K562 (cell line): ENCODE measurements around the gene A1BG. TPM values are rescaled to one million over a fixed set of nuclear protein-coding genes. Genes with fewer than 3 reads are reported as not detected.

Experiments
- C11orf30 ChIP-seq: fragments of 450-650 bp; IDR thresholded peaks from 2 replicates; pipeline ENCODE4 v1.6.1; 2016; ENCODE audit warnings: low read depth, mild to moderate bottlenecking
- EGR1 ChIP-seq: fragments of 450-650 bp; conservative IDR thresholded peaks from 2 replicates; pipeline ENCODE4 v1.6.1; 2017; ENCODE audit warnings: mild to moderate bottlenecking
- ELF1 ChIP-seq: fragments of 200-800 bp; sonication (Bioruptor generic); IDR thresholded peaks from 2 replicates; pipeline ENCODE4 v1.6.1; 2016; ENCODE audit warnings: missing genetic modification characterization, missing compliant biosample characterization
- FOXJ3 ChIP-seq: sonication (generic); formaldehyde crosslinking; IDR thresholded peaks from 2 replicates; pipeline ENCODE4 v1.4.0; 2020; ENCODE audit warnings: mild to moderate bottlenecking, missing genetic modification reagents
- NFYB ChIP-seq: IDR thresholded peaks from 2 replicates; pipeline ENCODE4 v1.6.1; 2011; ENCODE audit warnings: mild to moderate bottlenecking, moderate library complexity; ENCODE audit not compliant: insufficient read length; ENCODE audit errors: extremely low read depth
- NR3C1 ChIP-seq: sonication (generic); formaldehyde crosslinking; IDR thresholded peaks from 2 replicates; pipeline ENCODE4 v1.8.1; 2022; ENCODE audit warnings: missing genetic modification reagents
- TGIF2 ChIP-seq: sonication (generic); formaldehyde crosslinking; IDR thresholded peaks from 2 replicates; pipeline ENCODE4 v1.8.1; 2022; ENCODE audit warnings: mild to moderate bottlenecking, missing genetic modification reagents, moderate library complexity
- polyA plus RNA-seq, 8 experiments: library from polyadenylated mRNA; depleted of rRNA in 4 of 8; stranded (reverse) in 5 of 8; unstranded in 3 of 8; fragments of >200 nt; fragmentation: Nextera tagmentation in 2 of 8; fragmentation: Illumina TruSeq in 1 of 8; extraction: Ambion mirVana in 2 of 8; extraction: Trizol in 1 of 8; gene quantifications; 2 replicates each; pipeline versions ENCODE4 v1.2.1 to v1.2.3, GENCODE V29; 2011 to 2014; ENCODE audit warnings: inconsistent platforms in 1 of 8, missing spikeins in 1 of 8
- total RNA-seq, 7 experiments: library from RNA; depleted of rRNA in 6 of 7; stranded (reverse); fragments of >200 nt in 6 of 7; fragmentation: Illumina TruSeq in 2 of 7; extraction: Trizol in 2 of 7; gene quantifications; 2 replicates each; pipeline versions ENCODE4 v1.2.1 to v1.2.3, GENCODE V29; 2011 to 2021; ENCODE audit warnings: low replicate concordance in 1 of 7
- TF ChIP-seq, protein P1 (sequence below), 2 experiments: fragments of 450-650 bp; IDR thresholded peaks; 2 replicates each; pipeline ENCODE4 v1.6.1; 2018; ENCODE audit warnings: mild to moderate bottlenecking in 2 of 2, low read depth in 1 of 2; ENCODE audit not compliant: partially characterized antibody in 2 of 2
- TF ChIP-seq, protein P2 (sequence below): fragments of 250-450 bp; sonication (Bioruptor Pico); IDR thresholded peaks from 2 replicates; pipeline ENCODE4 v1.4.0; 2020
- TF ChIP-seq, protein P3 (sequence below): fragments of 450-650 bp; IDR thresholded peaks from 2 replicates; pipeline ENCODE4 v1.6.1; 2016
- TF ChIP-seq, protein P4 (sequence below), 2 experiments: fragments of 450-650 bp; conservative IDR thresholded peaks; 2 replicates each; pipeline ENCODE4 v1.6.1; 2017; ENCODE audit warnings: mild to moderate bottlenecking in 2 of 2, moderate library complexity in 2 of 2
- TF ChIP-seq, protein P5 (sequence below): fragments of 450-650 bp; IDR thresholded peaks from 2 replicates; pipeline ENCODE4 v1.6.1; 2017; ENCODE audit warnings: antibody characterized with exemption, mild to moderate bottlenecking
- TF ChIP-seq, protein P6 (sequence below): fragments of 250-450 bp; sonication (Bioruptor Pico); IDR thresholded peaks from 2 replicates; pipeline ENCODE4 v1.8.0; 2021; ENCODE audit warnings: borderline replicate concordance, mild to moderate bottlenecking, moderate library complexity; ENCODE audit not compliant: poor library complexity, severe bottlenecking

Gene A1BG
- total and polyA plus RNA-seq, 9 of the 15 experiments (the other 6 are each of a cell fraction or from before 2014, with no cell fraction given), result 0.10 to 19.8 (median 2.6) TPM

DNA sequence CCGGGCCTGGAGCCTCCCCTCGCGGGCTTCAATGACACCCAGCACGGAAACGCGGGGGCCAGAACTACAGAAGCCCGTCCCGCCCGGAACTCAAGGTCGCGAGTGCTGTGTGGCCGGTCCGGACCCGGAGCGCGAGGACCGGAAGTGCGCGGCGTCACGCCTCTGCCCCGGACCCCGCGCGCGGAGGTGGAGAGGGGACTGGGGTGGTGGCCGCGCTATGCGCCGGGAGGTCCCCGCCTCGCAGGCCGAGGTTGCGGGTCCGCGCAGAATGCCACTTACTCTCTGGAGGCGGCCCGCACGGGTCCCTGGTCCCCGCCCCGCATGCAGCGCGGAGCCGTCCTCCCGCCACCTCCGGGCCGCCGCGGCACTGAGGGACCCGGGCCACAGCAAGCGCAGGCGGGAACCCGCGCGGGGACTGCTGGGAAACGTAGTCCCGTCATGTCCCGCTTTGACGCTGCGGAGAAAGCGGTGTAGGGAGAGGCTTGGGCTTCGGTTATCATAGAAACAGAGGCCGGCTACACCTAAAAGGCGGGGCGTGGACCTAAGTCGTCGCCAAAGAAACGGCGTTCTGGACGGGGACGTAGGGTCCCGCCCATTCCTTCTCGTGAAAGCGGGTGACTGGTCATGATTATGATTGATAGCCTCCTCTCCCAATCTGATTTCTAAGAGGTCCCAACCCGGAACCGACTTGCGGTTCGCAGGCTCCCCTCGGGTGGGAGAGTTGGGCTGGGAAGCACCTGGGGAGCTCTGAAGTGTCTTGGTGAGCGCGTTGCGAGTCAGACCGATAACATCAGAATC lies 27.6 kb upstream of the A1BG start, which contains the start of gene ZNF837 (continued):
- TF ChIP-seq, protein P1, sequence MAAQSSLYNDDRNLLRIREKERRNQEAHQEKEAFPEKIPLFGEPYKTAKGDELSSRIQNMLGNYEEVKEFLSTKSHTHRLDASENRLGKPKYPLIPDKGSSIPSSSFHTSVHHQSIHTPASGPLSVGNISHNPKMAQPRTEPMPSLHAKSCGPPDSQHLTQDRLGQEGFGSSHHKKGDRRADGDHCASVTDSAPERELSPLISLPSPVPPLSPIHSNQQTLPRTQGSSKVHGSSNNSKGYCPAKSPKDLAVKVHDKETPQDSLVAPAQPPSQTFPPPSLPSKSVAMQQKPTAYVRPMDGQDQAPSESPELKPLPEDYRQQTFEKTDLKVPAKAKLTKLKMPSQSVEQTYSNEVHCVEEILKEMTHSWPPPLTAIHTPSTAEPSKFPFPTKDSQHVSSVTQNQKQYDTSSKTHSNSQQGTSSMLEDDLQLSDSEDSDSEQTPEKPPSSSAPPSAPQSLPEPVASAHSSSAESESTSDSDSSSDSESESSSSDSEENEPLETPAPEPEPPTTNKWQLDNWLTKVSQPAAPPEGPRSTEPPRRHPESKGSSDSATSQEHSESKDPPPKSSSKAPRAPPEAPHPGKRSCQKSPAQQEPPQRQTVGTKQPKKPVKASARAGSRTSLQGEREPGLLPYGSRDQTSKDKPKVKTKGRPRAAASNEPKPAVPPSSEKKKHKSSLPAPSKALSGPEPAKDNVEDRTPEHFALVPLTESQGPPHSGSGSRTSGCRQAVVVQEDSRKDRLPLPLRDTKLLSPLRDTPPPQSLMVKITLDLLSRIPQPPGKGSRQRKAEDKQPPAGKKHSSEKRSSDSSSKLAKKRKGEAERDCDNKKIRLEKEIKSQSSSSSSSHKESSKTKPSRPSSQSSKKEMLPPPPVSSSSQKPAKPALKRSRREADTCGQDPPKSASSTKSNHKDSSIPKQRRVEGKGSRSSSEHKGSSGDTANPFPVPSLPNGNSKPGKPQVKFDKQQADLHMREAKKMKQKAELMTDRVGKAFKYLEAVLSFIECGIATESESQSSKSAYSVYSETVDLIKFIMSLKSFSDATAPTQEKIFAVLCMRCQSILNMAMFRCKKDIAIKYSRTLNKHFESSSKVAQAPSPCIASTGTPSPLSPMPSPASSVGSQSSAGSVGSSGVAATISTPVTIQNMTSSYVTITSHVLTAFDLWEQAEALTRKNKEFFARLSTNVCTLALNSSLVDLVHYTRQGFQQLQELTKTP (IDR thresholded peaks at IDR 0.05; ENCODE audit: low read depth in 1 of 2, partially characterized antibody in 2 of 2), result peak in 1 of 2 experiments; percentile 58
- TF ChIP-seq TGIF2 (CRISPR knock-in tag), result peak; percentile 71; the same call in 1 of the 2 replicates
- TF ChIP-seq, protein P2, sequence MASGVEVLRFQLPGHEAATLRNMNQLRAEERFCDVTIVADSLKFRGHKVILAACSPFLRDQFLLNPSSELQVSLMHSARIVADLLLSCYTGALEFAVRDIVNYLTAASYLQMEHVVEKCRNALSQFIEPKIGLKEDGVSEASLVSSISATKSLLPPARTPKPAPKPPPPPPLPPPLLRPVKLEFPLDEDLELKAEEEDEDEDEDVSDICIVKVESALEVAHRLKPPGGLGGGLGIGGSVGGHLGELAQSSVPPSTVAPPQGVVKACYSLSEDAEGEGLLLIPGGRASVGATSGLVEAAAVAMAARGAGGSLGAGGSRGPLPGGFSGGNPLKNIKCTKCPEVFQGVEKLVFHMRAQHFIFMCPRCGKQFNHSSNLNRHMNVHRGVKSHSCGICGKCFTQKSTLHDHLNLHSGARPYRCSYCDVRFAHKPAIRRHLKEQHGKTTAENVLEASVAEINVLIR (CRISPR knock-in tag), result peak; percentile 78
- peak; percentile 94 for TF ChIP-seq ELF1 (tag)
- TF ChIP-seq, protein P3, sequence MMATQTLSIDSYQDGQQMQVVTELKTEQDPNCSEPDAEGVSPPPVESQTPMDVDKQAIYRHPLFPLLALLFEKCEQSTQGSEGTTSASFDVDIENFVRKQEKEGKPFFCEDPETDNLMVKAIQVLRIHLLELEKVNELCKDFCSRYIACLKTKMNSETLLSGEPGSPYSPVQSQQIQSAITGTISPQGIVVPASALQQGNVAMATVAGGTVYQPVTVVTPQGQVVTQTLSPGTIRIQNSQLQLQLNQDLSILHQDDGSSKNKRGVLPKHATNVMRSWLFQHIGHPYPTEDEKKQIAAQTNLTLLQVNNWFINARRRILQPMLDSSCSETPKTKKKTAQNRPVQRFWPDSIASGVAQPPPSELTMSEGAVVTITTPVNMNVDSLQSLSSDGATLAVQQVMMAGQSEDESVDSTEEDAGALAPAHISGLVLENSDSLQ, result peak; percentile 100
- TF ChIP-seq FOXJ3 (CRISPR knock-in tag), result no peak
- peak; percentile 95 for TF ChIP-seq C11orf30
- TF ChIP-seq EGR1, result peak; percentile 93
- TF ChIP-seq, protein P4, sequence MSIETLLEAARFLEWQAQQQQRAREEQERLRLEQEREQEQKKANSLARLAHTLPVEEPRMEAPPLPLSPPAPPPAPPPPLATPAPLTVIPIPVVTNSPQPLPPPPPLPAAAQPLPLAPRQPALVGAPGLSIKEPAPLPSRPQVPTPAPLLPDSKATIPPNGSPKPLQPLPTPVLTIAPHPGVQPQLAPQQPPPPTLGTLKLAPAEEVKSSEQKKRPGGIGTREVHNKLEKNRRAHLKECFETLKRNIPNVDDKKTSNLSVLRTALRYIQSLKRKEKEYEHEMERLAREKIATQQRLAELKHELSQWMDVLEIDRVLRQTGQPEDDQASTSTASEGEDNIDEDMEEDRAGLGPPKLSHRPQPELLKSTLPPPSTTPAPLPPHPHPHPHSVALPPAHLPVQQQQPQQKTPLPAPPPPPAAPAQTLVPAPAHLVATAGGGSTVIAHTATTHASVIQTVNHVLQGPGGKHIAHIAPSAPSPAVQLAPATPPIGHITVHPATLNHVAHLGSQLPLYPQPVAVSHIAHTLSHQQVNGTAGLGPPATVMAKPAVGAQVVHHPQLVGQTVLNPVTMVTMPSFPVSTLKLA (conservative IDR thresholded peaks at IDR 0.05), result peak; percentile 89 to 95
- TF ChIP-seq, protein P5, sequence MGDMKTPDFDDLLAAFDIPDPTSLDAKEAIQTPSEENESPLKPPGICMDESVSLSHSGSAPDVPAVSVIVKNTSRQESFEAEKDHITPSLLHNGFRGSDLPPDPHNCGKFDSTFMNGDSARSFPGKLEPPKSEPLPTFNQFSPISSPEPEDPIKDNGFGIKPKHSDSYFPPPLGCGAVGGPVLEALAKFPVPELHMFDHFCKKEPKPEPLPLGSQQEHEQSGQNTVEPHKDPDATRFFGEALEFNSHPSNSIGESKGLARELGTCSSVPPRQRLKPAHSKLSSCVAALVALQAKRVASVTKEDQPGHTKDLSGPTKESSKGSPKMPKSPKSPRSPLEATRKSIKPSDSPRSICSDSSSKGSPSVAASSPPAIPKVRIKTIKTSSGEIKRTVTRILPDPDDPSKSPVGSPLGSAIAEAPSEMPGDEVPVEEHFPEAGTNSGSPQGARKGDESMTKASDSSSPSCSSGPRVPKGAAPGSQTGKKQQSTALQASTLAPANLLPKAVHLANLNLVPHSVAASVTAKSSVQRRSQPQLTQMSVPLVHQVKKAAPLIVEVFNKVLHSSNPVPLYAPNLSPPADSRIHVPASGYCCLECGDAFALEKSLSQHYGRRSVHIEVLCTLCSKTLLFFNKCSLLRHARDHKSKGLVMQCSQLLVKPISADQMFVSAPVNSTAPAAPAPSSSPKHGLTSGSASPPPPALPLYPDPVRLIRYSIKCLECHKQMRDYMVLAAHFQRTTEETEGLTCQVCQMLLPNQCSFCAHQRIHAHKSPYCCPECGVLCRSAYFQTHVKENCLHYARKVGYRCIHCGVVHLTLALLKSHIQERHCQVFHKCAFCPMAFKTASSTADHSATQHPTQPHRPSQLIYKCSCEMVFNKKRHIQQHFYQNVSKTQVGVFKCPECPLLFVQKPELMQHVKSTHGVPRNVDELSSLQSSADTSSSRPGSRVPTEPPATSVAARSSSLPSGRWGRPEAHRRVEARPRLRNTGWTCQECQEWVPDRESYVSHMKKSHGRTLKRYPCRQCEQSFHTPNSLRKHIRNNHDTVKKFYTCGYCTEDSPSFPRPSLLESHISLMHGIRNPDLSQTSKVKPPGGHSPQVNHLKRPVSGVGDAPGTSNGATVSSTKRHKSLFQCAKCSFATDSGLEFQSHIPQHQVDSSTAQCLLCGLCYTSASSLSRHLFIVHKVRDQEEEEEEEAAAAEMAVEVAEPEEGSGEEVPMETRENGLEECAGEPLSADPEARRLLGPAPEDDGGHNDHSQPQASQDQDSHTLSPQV, result peak; percentile 50; the same call in 1 of the 2 replicates
- TF ChIP-seq, protein P6, sequence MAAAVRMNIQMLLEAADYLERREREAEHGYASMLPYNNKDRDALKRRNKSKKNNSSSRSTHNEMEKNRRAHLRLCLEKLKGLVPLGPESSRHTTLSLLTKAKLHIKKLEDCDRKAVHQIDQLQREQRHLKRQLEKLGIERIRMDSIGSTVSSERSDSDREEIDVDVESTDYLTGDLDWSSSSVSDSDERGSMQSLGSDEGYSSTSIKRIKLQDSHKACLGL (CRISPR knock-in tag), result peak; percentile 42
- TF ChIP-seq NR3C1 (CRISPR knock-in tag), result 0 out of 2 replicates have a peak, but pooled peaks have one; percentile 49
- TF ChIP-seq NFYB, result peak; percentile 88
